ENCODE measurements around the gene C11orf16.

GRCh38 chr11:8910649-8911026 is 22.1 kb downstream of the C11orf16 start:
- TF ChIP-seq CTCF (conservative IDR thresholded peaks at IDR 0.05) = no peak
- TF ChIP-seq ZFX (IDR thresholded peaks at IDR 0.05) = no peak

Measured in C4-2B (cell line).